HS-5 (cell line): ENCODE results near the gene WDR4.
"Not testable (repeated sequence)": the region's sequence is repeated elsewhere in the genome, so short reads cannot be mapped to it uniquely, and the experiment has no call there.

ENCODE experiments used
- DNase-seq: peaks from one replicate; pipeline ENCODE4 v3.0.0-alpha.2; 2012; ENCODE audit warnings: low read depth

WDR4 gene

GRCh38 chr21:42875811-42876210 lies 3.5 kb downstream of the WDR4 start:
- DNase-seq: not testable (repeated sequence)

- no peak for DNase-seq
These were observed 6.2 kb downstream of the WDR4 start for GRCh38 chr21:42873096-42873495.

DNA sequence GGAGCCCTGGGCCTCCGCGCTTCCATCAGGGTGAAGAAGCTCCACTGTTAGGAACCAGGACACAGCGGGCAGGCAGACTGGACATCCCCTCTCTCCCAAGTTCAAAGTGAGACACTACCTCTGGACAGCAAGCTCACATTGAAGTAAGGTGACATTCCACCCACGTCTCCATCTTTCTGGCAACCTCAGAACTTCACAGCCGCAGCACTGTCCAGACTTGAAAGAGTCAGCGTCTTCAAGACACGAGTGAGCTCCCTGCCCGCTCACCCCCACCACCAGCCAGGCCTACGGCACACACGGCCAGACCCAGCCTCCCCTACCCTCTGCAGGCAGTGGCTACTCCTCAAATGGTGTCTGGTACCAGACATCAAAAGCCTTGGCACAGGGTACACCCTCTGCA lies 11.1 kb downstream of the WDR4 start:
- no peak for DNase-seq

- no peak for DNase-seq
These were observed 13.6 kb downstream of the WDR4 start for GRCh38 chr21:42865776-42866160.

DNA sequence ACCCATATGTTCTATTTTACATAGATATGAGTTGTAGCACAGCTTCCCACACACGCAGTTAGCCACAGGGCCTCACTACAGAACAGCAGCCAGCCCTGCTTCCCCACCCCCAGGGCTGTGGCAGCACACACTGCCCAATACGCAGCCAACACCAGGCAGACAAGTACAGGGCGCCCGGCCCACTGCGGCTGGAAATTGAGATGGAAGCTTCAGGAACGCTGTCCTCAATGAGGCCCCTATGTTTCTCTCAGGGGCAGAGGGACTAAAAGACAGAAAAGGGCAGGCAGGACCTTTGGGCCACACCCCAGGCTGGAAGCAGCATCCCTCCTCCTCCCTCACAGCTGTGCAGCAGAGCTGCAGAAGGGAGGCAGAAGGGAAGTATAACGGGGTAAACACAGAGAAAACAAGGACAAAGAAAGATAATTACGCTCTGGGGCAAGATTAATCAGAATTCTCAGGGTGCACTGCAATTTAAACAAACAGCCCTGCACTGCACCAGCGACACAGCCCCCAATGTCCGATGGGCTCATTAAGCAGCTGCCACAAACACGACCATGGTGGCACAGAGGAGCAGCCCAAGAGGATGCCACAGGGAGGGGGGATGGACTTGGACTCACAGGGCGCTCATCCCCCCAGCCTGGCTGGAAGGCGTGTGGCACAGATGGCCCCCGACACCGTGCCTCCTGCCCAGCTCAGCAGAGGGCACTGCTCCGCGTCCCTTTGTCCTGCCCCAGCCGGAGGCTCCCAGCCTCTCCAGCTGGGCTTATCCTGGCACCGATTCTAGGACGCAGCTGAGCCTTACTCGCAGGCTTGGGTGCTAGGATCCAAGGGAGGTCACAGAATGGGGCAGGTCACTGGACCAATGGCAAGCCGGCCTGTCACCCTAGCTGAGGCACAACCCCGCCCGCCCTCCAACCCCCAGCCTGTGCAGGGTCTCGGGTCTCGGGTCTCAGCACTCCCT lies 14.2 kb downstream of the WDR4 start:
- no peak for DNase-seq

- DNase-seq: no peak
These were observed 15.1 kb downstream of the WDR4 start for GRCh38 chr21:42864286-42864685.

DNA sequence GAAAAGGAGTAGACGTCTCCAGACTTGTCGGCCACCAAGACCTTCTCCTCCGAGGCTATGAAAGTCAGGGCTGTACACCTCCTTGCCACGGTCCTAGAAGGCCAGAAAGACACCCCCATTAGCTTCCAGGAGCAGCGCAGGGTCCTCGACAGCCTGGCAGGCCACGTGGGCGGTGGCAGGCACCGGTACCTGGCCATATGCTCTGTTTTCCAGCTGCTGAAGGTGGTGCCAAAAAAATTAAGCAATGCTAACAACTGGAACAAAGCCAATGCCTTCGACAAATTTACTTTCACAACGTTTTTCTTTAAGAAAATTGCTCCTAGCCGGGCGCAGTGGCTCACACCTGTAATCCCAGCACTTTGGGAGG lies 15.9 kb downstream of the WDR4 start:
- DNase-seq: no peak

DNA sequence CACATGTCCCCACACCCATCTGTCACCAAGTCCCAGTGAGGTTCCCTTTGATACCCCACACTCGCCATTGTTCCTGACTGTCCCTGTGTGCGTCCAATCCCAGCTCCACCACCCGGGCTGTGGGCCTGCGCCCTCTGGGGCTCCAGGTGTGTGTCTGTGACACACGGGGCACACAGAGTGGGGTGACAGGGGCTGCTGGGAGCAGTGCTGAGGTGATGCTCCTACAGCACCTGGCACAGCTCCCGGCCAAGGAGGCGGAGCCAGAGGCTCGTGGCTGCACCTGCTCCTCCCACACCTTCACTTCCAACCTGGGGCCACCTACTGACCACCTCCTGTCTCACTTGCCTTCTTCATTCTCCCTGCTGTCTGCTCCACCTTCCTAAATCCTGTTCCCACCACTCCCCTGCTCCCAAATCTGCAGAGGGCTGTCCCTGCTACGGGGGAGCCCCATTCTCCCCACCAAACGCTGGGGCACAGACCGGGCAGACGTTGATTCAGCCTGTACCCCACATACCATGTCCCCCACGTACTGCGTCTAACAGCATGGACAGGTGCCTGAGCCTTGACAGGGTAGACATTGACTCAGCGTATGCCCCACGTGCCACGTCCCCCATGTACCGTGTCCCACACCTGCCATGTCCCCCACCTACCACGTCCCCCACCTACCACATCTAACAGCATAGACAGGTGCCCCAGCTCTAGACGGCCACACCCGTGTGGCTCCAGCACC lies 16.4 kb downstream of the WDR4 start:
- DNase-seq: no peak

DNA sequence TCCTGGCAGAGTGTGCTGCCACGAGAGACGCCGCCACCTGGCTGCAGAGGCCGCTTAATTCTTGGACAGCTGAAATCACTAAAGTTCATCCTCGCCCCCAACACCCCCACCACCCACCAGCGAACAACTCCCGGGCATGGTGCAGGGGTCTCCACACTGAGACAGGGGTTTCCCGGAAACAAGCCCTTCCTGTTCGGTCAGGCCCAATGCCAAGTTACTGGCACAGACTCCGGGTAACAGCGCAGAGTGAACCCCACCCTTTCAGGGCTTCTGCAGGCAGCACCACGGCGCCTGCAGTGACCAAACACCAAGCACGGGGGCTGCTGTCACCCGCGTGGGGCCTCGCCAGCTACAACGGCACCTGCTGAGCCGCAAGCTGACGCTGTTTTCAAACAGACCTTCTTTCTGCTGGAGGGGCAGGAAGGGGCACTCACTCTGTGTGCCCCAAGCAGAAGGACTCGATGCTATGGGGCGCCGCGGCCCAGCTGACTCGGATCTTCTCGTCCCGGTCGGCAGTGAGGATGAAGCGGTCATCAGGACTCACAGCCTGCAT lies 17.4 kb downstream of the WDR4 start:
- DNase-seq: no peak

GRCh38 chr21:42861311-42861847 lies 18.0 kb downstream of the WDR4 start:
- DNase-seq: no peak

DNA sequence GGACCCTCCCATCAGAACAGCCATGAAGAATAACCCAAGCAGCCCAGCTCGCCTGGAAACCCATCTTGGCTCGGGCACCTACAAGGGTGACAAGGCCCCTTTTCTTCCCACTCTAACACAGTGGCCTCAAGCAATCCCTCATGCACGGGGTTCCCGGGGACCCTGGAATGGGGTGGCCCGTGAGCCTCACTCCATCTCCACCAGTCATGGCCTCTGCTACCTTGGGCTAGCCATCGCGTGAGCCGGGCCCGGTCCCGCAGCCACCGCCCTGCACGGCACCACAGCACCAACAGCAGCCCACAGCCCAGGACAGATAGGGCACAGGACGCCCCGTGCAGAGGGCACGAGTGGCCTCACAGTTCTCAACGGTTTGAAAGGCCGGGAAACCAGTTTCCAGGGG lies 19.0 kb downstream of the WDR4 start:
- no peak for DNase-seq

DNA sequence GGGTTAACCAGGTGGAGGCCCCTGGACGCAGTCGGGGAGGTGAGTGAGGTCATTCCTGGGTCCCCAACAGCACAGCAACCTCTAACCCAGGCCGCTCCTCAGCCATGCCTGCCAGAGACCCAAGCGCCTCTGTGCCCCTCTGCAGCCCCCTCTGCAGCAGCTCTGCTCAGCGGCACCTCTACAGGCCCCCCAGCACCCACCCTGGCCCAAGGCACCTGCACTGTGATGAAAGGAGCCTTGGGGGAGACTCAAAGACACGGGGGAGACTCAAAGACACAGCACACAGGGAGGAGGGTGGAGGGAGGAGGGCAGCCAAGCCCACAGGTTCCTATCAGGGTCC lies 19.5 kb downstream of the WDR4 start:
- no peak for DNase-seq

DNA sequence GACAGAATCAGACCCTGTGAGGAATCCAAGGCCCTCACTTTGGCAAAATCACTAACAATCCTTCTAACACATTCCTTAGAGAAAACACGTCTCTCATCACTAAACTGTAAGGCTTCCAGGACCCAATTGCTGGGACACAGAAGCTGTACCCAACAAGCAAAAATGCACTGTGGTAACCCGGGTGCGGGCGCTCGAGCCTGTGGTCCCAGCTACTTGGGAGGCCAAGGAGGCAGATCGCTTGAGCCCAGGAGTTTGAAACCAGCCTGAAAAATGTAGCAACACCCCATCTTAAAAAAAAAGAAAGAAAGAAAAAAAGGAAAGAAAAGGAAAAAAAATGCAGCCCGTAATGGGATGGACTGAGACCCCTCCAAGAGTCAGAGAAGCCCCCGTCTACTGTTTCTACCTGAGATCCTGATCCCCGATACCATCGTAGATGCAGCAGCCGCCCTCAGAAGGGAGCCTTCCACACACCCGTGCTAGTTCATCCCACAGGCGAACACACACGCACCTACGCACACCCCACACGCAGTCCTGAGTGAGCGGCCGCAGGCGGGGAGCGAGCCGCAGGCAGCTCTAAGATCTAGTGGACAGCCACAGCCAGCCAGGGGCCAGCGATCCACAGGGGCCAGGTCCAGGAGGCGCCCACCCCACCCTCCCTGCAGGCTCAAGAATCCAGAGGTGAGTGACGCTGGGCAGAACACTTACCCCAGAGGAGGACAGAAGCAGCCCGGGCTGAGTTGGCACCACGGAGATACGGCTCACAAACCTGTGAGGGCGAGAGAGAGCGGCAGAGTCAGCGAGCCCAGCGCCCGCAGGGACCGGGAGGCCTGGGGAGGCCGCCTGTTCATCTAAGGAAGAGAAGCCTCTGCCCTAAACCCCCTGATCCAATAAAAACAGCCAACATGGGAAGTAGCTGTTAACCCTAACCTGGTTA lies 20.1 kb downstream of the WDR4 start:
- DNase-seq: no peak

DNA sequence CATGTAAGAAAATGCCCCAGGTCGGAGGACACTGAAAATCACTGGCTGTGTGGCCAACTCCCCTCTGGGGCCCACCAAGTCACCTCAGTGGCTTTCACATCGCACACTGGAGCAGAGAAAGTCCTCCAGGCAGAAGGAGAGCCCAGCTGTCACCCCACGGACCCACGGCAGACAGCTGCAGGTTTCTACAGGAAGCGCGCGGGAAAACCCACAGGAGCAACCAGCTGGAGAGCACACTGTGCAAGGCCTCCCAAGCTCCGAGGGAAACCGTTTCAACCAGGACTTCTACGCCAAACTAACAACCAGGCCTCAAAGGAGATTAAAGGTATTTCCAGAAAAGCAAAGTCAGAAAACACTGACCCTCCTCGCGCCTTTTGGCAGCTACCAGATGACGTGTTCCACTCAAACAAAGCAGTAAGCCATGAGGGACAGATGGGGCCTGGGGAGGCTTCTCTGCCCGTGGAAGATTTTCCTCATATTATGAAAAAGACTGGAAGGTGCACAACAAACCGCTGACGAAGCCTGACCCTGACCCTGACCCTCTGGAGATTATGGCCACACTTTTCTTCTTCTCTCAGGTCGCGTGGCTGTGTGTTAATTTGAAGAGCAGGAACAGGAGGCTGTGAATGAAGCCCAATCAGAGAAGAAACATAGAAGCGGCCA lies 21.0 kb downstream of the WDR4 start:
- DNase-seq: no peak

GRCh38 chr21:42857216-42857615 lies 22.1 kb downstream of the WDR4 start:
- no peak for DNase-seq

DNA sequence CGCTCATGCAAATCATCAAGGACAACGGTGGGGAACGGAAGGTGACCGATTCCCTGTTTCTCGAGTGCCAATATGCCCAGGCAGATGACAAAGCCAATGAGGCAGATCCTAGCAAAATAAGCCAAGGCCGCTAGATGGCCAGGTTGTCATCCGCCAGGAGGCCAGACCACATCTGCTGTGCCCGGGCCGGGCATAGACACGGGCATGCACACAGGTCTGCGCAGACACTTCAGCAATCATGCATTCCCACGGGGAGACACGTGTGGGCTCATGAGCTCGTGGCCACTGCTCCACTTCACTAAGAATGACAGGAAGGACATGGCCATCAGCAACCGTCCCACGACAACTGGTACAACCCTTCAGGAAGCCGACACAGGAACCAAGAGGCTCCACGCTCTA lies 23.4 kb downstream of the WDR4 start:
- no peak for DNase-seq

GRCh38 chr21:42855171-42855936 lies 24.0 kb downstream of the WDR4 start:
- no peak for DNase-seq

DNA sequence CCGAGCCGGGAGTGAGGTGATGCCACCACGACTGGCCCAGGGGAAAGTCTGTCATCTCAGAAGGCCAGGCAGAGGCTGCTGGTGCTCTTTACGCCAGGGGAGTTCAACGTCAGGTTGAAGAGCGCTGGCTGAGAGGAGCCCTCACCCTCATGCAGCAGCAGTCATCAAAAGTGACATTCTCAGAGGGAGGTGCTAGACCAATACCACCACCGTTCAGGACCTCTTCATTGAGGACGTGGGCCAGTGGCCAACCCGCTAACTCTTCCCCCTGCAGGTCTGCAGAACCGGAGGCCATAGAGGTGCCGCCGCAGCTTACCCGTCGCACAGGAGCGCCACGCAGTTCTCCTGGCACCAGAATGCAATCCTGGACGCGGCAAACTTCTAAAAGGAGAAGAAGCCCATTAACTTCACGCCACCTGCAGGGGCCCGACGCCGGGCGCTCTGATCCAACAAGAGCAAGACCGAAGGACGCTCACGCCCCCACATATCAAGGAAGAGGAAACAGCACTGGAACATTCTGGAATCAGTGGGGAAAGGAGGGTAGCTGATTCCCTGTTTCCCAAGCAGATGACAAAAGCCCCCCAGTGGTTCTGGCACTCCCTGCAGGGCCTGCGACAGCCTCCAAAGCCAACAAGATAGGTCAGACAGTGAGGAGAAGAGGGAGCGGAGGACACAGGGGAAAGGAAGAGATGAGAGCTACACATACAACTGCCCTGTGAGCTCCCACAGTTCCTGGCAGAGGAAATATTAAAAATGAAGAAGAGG lies 24.9 kb downstream of the WDR4 start:
- no peak for DNase-seq

DNA sequence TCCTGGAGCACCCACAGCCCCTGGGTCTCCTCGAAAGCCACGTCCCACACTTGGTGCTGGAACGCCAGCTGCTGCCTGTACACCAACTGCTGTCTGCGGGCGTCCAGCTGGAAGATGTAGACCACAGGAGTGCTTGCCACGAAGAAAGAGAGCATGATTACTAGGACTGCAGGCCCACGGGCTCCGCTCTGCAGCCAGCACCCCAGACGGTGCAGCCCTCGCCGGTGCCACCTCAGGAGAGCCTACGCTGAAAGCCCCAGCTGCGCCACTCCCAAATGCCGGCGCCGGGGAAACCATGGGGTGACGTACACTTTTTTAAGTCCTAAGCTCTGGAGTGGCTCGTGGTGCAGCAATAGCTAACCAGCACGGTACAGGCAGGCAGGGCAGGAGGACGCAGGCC lies 25.7 kb downstream of the WDR4 start:
- no peak for DNase-seq
